Pons (tissue), 1 donor: ENCODE results near the gene PGAM5.
A peak's percentile ranks its signal among the peaks of the same experiment; 100 is the strongest.

ENCODE experiments used
- DNase-seq: peaks from one replicate; pipeline ENCODE4 v3.0.0-alpha.2; 2016; ENCODE audit warnings: low spot score

Gene PGAM5

DNA sequence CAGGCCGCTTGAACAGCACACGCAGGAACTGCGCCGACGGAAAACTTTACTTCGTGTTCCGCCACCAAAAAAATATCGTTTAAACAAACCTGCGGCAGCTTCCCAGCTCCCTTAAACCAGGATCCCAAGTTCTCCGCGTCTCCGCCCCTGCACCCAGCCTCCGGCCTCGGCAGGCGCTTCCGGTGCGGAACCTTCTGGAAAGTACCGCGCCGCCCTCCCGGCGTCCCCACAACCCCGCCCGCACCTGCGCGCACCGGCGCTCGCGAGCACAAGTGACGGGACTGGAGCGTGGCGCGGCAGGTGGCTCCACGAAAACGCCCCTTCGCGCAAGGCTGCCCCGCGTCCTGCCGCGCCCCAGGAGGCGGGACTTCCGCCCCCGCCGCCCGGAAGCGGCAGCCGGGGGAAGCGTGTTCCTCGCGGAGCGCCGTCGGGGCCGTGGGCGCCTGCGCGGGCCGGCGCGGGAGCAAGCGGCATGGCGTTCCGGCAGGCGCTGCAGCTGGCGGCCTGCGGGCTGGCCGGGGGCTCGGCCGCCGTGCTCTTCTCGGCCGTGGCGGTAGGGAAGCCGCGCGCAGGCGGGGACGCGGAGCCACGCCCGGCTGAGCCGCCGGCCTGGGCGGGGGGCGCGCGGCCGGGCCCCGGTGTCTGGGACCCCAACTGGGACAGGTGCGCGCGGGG lies at the start of gene PGAM5:
TSS of gene PGAM5 (plus strand) at position 438 of the 675 bp plus-strand sequence. CDS start at position 473, 35 bp downstream.
- DNase-seq = peak; percentile 67

DNA sequence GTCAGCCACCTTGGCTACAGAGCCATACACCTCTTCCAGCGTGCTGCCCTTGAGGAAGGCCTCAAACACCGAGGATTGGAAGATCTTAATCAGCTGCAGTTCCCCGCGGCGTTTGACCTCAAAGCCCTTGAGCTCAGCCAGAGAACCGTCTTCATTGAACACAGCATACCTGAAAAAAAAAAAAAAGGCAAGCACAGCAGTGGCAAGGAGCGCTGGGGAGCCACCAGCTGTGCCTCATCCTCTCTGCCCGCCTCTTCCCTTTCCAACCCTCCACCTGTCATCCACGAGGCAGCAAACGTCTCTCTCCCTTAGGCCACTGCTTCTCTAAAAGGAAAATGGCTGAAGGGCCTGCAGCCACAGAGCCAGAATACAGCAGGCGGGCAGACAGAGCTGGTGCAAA lies 49.6 kb upstream of the PGAM5 start:
- no peak for DNase-seq

DNA sequence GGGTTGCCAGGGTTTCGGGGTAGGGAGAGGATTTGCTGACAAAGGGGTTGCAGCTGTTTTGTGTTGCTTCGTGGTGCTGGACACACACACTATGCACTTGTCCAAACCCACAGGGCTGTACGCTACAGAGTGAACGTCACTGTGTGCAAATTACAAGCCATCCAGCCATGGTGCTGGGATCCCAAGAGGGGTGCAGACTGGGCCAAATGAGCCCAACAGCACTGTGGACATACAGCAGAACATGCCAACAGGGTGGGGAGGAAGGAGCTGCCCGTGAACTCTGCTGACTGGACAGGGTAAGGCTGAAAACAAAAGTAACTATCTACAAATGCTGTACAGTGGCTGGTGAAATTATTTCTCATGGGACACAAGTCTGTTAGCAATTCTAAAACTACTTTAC lies 48.7 kb upstream of the PGAM5 start:
- no peak for DNase-seq

DNA sequence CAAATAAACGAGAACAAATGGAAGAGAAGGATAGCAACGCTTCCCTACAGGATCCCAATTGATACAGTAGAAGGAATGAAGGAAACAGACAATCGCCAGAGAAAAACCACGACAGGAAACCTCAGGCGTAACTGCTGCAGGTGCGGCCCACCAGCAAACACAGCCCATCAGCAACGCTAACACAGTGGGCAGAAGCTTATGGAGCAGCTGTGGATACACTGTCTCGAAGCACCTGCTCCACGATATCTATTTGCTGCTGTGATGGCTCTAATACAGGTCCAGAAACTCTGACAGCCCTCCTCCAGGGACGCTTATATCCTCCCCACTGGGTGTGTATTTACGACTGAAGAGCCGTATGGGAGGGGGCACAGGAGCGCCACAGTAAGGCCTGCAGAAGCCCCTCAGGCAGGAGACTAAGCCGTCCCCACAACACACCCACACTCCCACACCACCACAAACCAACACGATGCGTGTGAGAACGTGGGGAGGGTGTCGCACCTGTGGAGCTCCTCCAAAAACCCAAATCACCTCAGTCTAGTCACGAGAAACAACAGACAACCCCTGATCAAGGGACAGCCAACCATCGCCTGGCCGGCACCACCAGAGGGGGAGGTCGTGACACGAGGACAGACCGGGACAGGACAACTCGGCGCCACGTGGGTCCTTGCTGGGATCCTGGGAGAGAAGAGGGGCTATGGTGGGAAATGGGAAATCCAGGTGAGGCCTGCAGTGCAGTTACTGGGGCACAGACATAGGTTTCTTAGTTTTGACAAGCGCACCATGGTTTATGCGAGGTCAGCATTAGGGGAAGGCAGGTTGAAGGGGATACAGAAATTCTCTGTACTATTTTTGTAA lies 47.5 kb upstream of the PGAM5 start:
- no peak for DNase-seq

DNA sequence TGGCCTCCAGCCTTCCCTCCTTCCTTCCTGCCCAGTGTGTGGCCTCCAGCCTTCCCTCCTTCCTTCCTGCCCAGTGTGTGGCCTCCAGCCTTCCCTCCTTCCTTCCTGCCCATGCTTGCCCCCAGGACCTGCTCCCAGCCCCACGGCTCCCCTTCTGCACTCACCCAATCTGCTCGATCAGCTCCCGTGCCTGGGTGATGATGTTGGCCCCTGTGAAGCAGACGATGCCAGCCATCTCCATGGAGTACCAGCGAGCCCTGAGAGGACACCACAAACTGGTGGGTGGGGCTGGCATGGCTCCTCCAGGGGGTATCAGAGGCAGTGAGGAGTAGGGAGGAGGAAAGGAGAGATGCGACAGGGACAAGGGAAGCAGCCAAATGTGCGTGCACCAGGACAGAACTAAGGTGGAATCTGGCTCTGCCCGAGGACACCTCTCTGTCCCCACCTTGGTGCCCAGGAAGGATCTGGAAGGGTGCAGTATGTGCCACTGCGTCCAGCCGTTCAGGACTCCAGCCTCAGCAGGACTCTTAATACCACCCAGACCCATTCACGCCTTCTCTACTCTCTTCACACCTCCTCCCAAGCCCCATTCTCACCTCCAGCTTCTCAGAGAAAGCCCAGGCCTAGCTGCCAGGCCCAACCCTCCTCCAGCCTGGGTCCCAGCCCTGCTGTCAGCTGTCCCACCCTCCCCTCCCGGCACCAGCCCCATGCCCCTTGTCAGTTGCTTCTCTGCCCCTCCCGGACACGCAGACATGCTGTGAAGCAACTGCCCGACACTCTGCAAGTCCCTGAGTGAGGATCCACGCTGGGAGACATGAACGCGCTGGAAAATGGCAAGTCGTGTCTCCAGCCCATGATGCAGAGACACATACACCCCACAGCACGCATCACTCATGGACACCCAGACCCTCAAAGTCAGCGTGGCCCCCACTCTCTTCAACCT lies 46.2 kb upstream of the PGAM5 start:
- no peak for DNase-seq

DNA sequence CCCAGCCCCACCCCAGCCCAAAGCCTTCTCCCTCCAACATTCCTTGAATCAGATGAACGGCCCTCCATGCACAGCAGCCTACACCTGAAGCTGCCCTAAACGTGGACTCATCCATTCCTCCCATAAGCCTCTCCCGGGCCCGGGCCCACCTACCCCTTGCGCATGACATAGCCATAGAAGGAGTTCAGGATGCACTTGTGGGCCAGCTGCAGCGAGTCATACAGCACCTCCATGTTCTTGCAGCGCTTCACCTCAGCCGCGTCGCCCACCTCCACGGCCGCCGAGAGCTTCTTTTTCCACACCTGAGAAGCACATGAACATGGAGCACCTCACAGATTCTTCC lies 45.5 kb upstream of the PGAM5 start:
- DNase-seq = no peak

DNA sequence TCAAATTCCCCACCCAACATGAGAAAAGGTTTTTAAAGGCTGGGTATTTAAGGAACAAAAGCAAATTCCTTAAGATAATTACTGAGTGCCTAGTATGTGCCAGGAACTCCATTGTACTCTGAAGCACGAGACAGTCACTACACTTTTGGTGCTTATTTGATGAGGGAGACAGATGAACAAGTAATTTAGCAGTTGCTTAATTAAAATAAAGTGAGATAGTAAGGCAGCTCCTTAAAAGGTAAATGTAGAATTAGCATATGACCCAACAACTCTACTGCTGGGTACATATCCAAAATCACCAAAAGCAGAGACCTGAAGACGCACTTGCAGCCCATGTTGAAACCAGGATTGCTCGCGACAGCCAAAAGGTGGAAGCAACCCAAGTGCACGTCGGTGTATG lies 44.8 kb upstream of the PGAM5 start:
- no peak for DNase-seq

DNA sequence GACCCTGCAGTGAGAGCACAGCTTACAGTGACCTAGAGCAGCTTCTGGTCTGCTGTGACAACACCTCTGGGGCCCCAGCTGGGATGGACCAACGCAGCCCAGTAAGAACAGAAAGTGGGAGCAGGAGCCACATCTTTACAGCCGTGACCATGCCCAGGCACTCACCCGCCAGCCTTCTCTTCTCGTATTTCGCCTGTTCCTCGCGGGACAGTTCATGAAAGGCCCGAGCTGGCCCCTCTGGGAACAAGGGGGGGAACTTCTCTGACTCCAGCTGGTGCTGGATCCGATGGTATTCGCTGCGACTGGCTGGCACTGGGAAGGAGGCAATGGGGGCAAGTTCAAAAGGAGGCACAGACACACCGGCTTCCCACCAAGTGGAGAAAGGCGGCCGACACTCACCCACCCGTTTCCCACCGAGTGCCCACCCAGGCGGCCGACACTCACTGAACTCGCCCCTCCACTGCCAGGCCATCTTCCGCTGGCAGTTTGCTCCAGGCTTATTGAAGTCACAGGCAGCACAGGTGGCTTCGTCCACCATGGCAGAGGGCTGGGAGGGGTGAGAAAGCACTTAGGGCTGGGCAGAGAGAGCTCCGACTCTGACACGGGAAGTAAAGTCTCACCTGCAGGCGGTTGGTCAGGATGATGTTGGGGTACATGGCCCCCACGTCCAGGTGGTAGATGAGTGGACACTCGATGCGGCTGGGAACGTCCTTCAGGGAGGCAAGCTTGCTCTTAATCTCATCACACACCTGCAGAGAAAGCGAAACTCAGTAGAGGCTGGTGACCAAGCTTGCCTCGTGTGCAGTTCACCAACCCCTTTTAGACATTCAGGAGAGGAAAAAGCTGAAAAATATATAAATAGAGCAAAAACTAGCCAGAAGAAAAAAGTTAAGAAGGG lies 42.2 kb upstream of the PGAM5 start:
- no peak for DNase-seq

DNA sequence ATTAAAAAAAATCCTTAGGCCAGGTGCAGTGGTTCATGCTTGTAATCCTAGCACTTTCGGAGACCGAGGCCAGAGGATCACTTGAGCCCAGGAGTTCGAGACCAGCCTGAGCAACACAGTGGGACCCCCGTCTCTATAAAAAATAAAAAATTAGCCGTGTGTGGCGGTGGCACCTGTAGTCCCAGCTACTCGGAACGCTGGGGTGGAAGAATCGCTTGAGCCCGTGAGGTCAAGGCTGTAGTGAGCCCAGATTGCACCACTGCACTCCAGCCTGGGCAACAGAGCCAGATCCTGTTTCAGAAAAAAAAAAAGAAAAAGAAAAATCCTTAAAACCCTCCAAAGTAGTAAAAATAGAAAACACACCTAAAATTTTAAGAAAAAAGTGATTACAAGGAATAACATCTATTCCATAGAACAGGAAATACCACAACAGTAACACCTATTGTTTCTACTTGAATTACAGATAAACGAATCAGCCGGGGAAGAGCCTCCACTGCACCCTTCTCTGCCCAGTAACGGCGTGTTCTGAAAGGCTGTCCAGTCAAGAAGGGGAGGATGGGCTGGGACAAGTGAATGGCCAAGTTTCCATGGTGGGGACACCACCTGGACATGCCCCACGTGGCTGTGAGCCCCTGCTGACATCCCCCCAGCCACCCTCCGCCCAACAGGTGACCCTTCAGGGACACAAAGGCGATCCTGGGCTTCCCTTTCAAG lies 41.3 kb upstream of the PGAM5 start:
- no peak for DNase-seq

DNA sequence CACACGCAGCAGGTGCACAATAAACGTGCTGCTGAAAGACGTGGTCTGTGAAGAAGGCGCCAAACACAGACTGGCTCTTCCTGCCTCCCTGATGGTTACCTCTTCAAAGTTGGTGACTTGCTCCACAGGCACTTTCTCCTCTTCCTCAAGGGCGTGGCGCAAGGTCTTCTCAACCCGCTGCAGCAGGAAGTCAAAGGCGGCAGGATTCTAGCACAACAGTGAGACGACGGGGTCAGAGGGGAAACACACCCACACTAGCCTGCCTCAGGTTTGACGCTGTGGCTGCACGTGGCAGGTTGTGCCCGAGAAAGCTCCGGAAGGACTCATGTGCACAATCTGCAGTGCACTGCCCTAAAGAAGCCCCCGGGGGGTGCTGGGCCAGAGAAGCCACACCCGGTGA lies 38.5 kb upstream of the PGAM5 start:
- no peak for DNase-seq

DNA sequence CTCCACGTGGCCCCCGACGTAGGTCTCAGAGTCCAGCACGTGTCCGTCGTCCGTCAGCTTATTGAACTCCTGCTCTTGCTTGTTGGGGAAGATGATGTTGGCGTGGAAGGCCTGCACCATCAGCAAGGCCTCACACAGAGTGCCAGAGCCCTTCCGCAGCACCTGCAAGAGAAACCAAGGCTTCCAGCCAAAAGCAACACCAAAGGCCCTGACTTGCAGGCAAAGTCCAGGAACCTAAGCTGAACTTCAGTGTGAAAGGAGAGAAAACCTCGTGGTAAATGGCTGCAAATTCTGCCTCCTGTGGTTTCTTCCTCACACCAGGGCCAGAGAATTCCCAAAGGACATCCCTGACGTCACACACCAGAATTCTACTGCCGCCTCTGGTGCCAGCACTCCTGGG lies 38.0 kb upstream of the PGAM5 start:
- no peak for DNase-seq

DNA sequence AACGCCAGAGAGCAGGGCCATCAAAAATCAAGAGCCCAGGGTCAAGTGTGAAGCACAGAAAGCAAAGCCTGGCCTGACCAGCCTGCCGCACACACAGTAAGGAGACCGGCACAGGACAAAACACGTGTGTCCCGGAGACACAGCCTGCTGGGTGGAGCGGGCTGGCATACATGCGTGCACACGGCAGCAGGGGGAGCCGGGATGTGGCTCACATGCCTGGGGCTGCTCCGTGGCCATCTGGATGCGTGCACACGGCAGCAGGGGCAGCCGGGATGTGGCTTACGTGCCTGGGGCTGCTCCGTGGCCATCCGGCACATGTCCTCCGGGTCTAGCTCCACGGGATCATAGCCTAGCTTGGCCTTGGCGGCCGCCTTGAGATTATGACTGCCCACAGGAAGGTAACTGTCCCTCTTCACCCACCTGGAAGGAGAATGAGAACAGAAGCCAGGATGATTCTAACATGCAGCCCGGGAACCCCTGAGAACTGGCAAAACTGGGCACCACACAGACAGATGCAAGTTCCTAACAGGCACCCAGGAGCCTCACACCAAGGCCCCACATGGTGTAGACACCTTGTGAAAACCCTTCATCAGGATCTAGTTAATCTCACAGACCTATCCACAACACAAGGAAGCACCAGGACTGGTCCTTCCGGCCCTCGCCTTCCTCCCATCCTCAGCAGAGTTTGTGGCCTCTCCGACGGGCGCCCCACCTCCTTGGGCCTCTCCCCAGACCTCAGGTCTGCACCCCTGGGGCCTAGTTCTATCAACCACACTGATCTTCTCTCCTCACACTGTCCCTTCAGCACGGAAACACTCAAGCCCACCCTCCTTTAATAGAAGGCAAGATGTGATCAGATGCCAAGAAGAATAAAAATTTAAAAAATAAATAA lies 37.1 kb upstream of the PGAM5 start:
- DNase-seq = no peak

DNA sequence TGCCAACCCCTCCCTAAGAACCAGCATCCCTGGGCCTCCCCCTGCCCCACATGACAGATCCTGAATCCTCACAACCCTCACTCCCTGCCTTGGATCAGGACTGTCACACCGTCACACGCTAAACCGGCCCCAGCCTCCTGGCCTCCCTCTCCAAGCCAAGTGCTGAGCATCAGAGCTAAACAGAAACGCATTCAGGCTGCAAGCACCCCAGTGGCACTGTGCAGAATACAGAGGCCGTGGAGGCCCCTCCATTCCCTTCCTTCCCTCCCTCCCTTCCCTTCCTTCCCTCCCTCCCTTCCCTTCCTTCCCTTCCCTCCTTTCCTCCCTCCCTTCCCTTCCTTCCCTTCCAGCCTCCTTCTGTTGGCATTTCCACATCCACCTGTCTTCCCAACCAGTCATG lies 36.1 kb upstream of the PGAM5 start:
- DNase-seq = no peak

DNA sequence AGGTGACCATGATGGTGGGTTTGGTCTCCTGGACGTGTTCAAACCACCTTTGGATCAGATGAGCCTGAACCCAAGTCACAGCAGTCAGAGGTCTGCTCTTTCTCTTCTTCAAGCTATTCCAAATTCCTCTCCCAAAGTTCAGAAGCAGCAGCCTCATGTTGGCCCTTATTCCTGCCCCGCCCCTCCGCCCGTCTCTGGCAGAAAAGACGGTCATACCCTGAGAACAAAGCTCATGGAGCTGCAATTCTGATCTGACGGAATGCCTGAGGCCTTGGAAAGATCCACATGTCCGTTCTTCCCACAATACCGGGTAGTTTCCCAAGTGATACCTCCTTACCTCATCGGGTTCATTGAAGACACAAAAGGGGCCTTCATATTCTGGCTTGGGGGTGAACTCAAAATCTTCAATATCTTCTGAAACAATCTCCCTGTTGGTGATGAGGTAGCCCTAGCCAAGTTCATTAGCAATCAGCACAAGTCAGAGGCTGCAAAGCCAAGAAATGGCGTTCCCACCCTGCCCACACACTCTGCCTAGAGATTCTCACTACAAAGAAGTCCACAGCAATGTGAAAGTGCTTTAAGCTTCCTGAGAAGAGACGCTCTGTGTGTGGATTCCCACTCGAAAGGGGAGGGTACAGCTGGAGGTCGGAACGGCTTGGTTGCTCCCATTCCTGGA lies 34.7 kb upstream of the PGAM5 start:
- DNase-seq = no peak

DNA sequence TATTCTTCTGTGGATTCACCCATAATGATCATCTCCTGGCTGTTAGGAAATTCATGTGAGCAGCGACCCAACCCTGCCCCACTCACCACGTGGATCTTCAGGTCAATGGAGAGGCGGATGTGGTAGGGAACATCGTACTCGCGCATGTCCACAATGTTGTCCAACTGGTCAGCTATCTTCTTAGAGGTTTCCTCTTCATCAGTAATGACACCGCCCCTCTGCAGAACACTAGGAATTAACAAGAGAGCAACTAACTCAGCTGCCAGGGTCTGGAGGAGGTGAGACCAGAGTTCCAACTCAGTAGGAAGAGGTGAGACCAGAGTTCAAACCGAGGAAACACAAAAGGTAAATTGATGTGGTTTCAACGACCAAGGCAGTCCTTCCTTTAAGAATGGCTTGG lies 33.1 kb upstream of the PGAM5 start:
- no peak for DNase-seq

DNA sequence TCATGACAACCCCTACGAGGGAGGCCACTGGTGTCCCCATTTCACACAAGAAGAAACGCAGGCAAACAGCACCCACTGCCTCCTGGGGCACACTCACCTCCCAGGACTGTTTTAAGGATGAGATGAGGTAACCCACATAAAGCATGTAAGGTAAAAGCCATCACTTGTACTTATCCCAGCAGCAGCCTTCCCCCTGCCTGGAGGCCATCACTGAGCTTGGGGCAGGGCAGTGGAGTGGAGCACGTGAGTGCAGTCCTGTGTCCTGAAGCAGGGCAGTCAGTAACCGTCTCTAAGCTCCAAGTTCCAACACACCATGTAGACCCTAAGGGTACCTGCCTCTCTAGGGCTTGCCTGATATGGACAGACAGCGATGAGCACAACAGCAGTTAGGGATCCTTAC lies 25.2 kb upstream of the PGAM5 start:
- DNase-seq = no peak

DNA sequence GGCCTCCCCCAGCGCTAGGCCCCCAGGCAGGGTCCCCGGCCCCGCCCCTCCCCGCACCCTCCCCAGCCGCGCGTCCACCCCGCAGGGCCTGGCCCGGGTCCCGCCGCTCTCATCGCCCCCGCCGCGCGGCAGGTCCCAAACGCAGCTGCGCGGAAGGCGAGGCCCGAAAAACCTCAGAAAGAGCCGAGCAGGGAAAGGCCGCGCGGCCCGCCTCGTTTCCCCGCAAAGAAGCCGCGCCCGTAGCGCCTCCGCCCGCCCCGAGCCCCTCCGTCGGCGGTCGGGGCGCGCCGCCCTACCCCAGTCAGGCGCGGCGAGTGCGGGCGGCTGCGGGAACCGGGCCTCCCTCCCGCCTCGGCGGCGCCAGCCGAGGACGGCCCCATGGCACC lies 23.8 kb upstream of the PGAM5 start:
- DNase-seq = no peak

DNA sequence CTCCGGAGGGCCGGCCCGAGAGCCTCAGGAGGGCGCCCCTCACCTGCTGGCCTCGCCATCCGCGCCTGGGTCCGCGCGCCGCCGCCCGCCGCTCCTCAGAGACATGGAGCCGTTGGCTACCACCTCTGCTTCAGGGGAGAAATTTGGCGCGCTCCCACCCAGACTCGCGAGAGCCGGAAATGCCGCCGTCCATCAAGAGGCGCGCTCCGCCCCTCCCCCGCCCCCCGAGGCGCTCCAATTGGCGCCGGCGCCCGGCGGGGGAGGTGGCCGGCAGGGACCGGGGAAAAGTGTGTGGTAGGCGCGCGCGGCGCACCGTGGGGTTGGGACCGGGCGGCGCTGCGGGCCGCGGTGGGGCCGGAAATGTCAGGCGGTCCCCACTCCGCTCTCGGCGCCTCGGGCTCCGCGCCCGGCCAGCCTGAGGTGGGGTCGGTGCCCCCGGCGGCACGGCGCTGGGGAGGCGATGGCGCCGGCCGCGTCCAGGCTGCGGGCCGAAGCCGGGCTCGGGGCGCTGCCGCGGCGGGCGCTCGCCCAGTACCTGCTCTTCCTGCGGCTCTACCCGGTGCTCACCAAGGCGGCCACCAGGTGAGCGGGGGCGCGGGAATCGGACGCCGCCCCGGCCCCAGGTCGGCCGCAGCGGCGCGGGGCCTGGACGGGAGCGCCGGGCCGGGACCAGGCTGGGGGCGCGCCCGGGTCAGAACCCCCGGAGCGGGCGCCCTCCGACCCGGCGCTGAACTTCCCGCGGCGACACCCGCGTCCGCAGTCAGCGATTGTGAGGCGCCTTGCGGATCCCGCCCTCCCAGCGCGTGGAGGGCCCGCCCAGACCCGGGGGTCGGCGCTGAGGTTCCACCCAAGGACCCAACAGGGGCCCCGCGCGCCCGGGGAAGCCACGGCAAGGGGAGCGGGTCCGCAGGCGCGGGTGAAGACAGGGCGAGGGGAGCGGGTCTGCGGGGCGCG lies 23.2 kb upstream of the PGAM5 start, which contains the start of the genes POLE and PXMP2:
TSS of gene POLE (minus strand) at position 132 of the 954 bp plus-strand sequence. CDS start at position 105, 27 bp downstream.
TSS of gene PXMP2 (plus strand) at position 377 of the 954 bp plus-strand sequence. CDS start at position 461, 84 bp downstream.
- peak; percentile 83 for DNase-seq
